Activated CD8-positive, alpha-beta memory T cell treated with anti-CD3 and anti-CD28 coated beads for 36 hours (primary cell): ENCODE results near the gene ARID5B. TPM values are rescaled to one million over a fixed set of nuclear protein-coding genes. Genes with fewer than 3 reads are reported as not detected.

Experiments
- CTCF ChIA-PET: fragments of 350-600 bp; sonication (Branson Sonifier 250); formaldehyde crosslinking; loops from one replicate; lab custom pipeline; 2021; ENCODE audit warnings: antibody characterized with exemption; lab: Charles Lee
- POLR2A ChIA-PET: fragments of 350-600 bp; sonication (Branson Sonifier 250); formaldehyde crosslinking; loops from one replicate; lab custom pipeline; 2021; ENCODE audit warnings: antibody characterized with exemption; lab: Charles Lee
- total RNA-seq, 2 experiments: library from RNA; stranded (reverse); gene quantifications; one replicate each; pipeline ENCODE4 v1.2.3, GENCODE V29; 2021

The ARID5B gene
- total RNA-seq, 2 experiments from 2014 or later = 33.1 to 33.4 TPM

- ChIA-PET POLR2A (no interaction called here), CTCF (interaction anchor here (1.4 kb wide), 1 partner anchor 9 kb away, joined by 3 read pairs; no protein-coding TSS in a partner anchor)
Measured at GRCh38 chr10:61877887-61878739, 23.4 kb upstream of the ARID5B start.

- CTCF ChIA-PET = interaction anchor here (1.4 kb wide), 1 partner anchor 9 kb away, joined by 3 read pairs; no protein-coding TSS in a partner anchor
- POLR2A ChIA-PET = no interaction called here
Measured at GRCh38 chr10:61878740-61879068, 22.8 kb upstream of the ARID5B start.

- POLR2A ChIA-PET = interaction anchor here (0.6 to 0.7 kb wide), 2 partner anchors 21 to 35 kb away, joined by 6 to 9 read pairs; no protein-coding TSS in a partner anchor
- CTCF ChIA-PET = interaction anchor here (0.8 to 1.6 kb wide), 3 partner anchors 12 to 17 kb away, joined by 3 to 5 read pairs (median 3); no protein-coding TSS in a partner anchor
Measured at GRCh38 chr10:61882621-61883370, 18.7 kb upstream of the ARID5B start.

GRCh38 chr10:61883371-61884025 lies 18.0 kb upstream of the ARID5B start:
- ChIA-PET POLR2A (no interaction called here), CTCF (interaction anchor here (0.6 to 1.6 kb wide), 3 partner anchors 10 to 17 kb away, joined by 3 to 5 read pairs (median 3); no protein-coding TSS in a partner anchor)

GRCh38 chr10:61887772-61888171 lies 13.7 kb upstream of the ARID5B start:
- CTCF ChIA-PET = no interaction called here
- POLR2A ChIA-PET = no interaction called here

GRCh38 chr10:61888744-61889143 lies 12.8 kb upstream of the ARID5B start:
- ChIA-PET POLR2A (no interaction called here), CTCF (no interaction called here)

- ChIA-PET CTCF (no interaction called here), POLR2A (no interaction called here)
Measured at GRCh38 chr10:61890430-61890829, 11.1 kb upstream of the ARID5B start.

GRCh38 chr10:61890881-61891409 lies 10.6 kb upstream of the ARID5B start:
- ChIA-PET POLR2A (no interaction called here), CTCF (no interaction called here)

GRCh38 chr10:61891906-61892585 lies 9.5 kb upstream of the ARID5B start:
- POLR2A ChIA-PET = no interaction called here
- CTCF ChIA-PET = no interaction called here

GRCh38 chr10:61892961-61893360 lies 8.5 kb upstream of the ARID5B start:
- ChIA-PET POLR2A (no interaction called here), CTCF (no interaction called here)

GRCh38 chr10:61894133-61894532 lies 7.4 kb upstream of the ARID5B start:
- CTCF ChIA-PET = interaction anchor here (0.9 to 1.0 kb wide), 2 partner anchors 9 to 12 kb away, joined by 3 read pairs; no protein-coding TSS in a partner anchor
- POLR2A ChIA-PET = no interaction called here

GRCh38 chr10:61895898-61896600 lies 5.5 kb upstream of the ARID5B start:
- POLR2A ChIA-PET = interaction anchor here (0.7 kb wide), 1 partner anchor 50 kb away, joined by 4 read pairs; no protein-coding TSS in a partner anchor
- CTCF ChIA-PET = interaction anchor here (0.7 to 1.6 kb wide), 9 partner anchors 29 to 349 kb away, joined by 3 to 6 read pairs (median 4); no protein-coding TSS in a partner anchor

GRCh38 chr10:61896854-61897661 lies 4.4 kb upstream of the ARID5B start:
- CTCF ChIA-PET = interaction anchor here (0.7 to 1.6 kb wide), 15 partner anchors 10 to 348 kb away, joined by 3 to 6 read pairs (median 4); no protein-coding TSS in a partner anchor
- POLR2A ChIA-PET = interaction anchor here (0.7 to 1.0 kb wide), 3 partner anchors 40 to 149 kb away, joined by 3 to 6 read pairs (median 4); no protein-coding TSS in a partner anchor

GRCh38 chr10:61897671-61898434 lies 3.6 kb upstream of the ARID5B start:
- ChIA-PET POLR2A (no interaction called here), CTCF (interaction anchor here (0.7 to 1.6 kb wide), 7 partner anchors 11 to 156 kb away, joined by 3 to 6 read pairs (median 4); no protein-coding TSS in a partner anchor)

- POLR2A ChIA-PET = interaction anchor here (0.6 to 6.5 kb wide), 3 partner anchors 45 to 150 kb away, joined by 3 to 102 read pairs (median 10); no protein-coding TSS in a partner anchor
- CTCF ChIA-PET = interaction anchor here (0.9 to 1.2 kb wide), 3 partner anchors 16 to 45 kb away, joined by 3 to 5 read pairs (median 3); no protein-coding TSS in a partner anchor
Measured at GRCh38 chr10:61898435-61898778, 3.1 kb upstream of the ARID5B start.

- ChIA-PET POLR2A (interaction anchor here (0.6 to 6.5 kb wide), 7 partner anchors 21 to 154 kb away, joined by 3 to 102 read pairs (median 7); no protein-coding TSS in a partner anchor), CTCF (interaction anchor here (1.0 to 1.9 kb wide), 4 partner anchors 16 to 94 kb away, joined by 5 to 6 read pairs (median 5); no protein-coding TSS in a partner anchor)
Measured at GRCh38 chr10:61899069-61899531, 2.4 kb upstream of the ARID5B start.
